ENCODE data around the gene EEF1A1.

GRCh38 chr6:73542891-73543290 is 22.1 kb upstream of the EEF1A1 start:
- TF ChIP-seq POLR2AphosphoS5 (IDR thresholded peaks at IDR 0.05), result no peak
- no peak for TF ChIP-seq CTCF (IDR thresholded peaks at IDR 0.05)
- no peak for TF ChIP-seq POLR2A (IDR thresholded peaks at IDR 0.05)

All from prostate gland (tissue), 2 donors.